Omental fat pad (tissue), 4 donors: ENCODE results near the gene TRMT2A. TPM values are rescaled to one million over a fixed set of nuclear protein-coding genes. Genes with fewer than 3 reads are reported as not detected.

Experiments
- ATAC-seq: fragments of 150-250 bp; one replicate; pipeline ENCODE4 v1.9.1; 2016; ENCODE audit warnings: mild to moderate bottlenecking, moderate library complexity; ENCODE audit not compliant: low FRiP score
- DNase-seq: peaks from one replicate; pipeline ENCODE4 v3.0.0-alpha.2; 2019; ENCODE audit warnings: low spot score
- CTCF ChIP-seq, 3 donors: fragments of 450-650 bp; IDR thresholded peaks; one replicate each; pipeline ENCODE4 v1.5.1; 2016 to 2017; ENCODE audit warnings: antibody characterized with exemption in 3 of 3, mild to moderate bottlenecking in 3 of 3, moderate library complexity in 2 of 3
- total RNA-seq, 4 donors: library from RNA; depleted of rRNA; stranded (reverse); fragments of >200 nt; gene quantifications; one replicate each; pipeline ENCODE4 v1.1.0, GENCODE V29; 2016

Gene TRMT2A
- total RNA-seq, 4 donors from 2014 or later: 32.4 to 58.5 (median 49.0) TPM

DNA sequence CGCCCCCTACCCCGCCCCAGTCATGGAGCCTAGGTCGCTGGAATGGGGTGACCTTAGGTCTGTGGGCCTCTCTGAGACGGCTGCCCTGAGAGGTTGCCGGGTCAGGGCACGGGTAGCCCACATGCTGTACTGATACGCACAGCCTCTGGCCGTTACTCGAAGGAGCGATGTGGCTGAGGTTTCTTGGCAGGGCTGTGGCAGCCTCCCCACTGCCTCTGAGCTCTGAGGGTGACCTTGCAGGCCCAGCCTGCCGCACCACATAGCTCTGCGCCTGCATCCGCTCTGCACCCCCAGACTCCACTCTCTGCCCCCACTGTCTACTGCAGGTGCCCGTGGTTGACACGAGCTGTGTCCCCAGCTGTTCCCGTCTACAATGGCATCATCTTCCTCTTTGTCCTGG is 21.8 kb upstream of the TRMT2A start:
- ATAC-seq (no peak), DNase-seq (no peak)
- TF ChIP-seq CTCF (IDR thresholded peaks at IDR 0.05): no peak

DNA sequence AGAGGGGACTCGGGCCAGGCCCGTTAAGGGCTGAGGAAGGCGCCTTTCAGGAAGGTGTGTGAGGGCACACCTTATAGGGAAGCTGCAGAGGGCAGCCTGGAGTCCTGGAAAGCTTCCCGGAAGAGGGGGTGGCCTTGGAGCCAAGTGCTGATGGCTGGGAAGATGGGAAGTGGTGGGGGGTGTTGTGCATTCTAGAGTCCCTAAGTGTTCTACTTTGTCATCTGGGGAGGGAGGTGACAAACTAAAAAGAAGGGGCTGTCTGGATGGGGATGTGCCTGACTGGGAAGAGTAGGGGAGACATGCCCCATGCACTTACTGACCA is 21.4 kb upstream of the TRMT2A start:
- ATAC-seq (no peak), DNase-seq (no peak)
- no peak for TF ChIP-seq CTCF (IDR thresholded peaks at IDR 0.05)

- no peak for TF ChIP-seq CTCF (IDR thresholded peaks at IDR 0.05)
- no peak for DNase-seq
- ATAC-seq: no peak
These were observed 20.8 kb upstream of the TRMT2A start for GRCh38 chr22:20137671-20138416.

GRCh38 chr22:20137113-20137512 is 20.1 kb upstream of the TRMT2A start:
- ATAC-seq (no peak), DNase-seq (no peak)
- no peak for TF ChIP-seq CTCF (IDR thresholded peaks at IDR 0.05)

DNA sequence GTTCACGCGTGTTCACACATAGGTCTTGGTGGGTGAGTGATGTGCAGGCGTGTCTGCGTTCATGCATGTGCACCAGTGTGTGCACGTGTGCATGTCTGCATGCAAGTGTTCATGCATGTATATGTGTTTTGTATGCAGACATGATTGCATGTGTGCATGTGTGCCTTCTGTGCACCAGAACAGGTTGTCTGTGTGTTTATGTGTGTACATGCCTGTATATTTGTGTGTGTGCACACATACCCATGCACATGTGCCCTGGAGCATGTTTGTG is 19.5 kb upstream of the TRMT2A start:
- ATAC-seq: no peak
- TF ChIP-seq CTCF (IDR thresholded peaks at IDR 0.05): no peak
- DNase-seq: no peak

DNA sequence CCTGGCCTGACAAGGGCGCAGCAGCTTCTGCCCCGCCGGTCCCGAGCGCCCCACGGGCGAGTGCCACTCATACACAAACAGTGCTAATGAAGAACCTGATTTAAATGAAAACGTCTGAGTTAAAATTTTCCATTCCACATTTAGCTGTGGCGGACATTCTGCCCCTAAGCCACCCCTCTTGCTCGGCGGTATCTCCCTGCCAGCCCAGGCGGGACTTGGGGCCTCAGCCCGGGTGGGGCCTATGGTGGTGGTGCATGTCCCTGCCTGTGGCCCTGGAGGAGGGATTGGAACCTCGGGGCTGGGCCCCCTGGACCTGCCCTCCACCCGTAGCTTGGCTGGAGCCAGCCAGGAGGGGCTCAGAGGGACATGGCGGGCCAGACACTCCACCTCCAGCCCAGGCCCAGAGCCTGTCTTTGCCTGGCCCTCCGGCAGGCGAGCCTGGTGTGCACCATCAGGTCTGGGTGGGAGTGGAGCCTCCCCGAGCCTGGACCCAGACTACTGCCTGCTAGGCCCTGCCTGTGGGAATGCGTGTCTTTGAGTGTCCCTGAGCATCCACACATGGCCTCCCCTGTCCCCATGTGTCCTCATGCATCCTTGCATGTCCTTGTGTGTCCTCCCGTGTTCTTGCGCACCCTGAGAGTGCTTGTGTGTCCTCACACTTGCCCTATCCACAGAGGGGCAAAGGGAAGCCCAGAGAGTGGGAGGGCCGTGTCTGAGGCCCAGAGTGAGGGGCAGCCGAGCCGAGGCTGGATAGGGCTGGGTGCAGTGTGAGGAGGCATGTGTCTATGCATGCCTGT is 19.0 kb upstream of the TRMT2A start:
- no peak for ATAC-seq

More for the DNA sequence above, 19.0 kb upstream of the TRMT2A start:
- no peak for DNase-seq
- no peak for TF ChIP-seq CTCF (IDR thresholded peaks at IDR 0.05)
